Astrocyte (in vitro differentiated cells and primary cell): ENCODE results near the gene ADGRE1. TPM values are rescaled to one million over a fixed set of nuclear protein-coding genes. Genes with fewer than 3 reads are reported as not detected.

ENCODE experiments used
- DNase-seq: peaks from one replicate; pipeline ENCODE4 v3.0.0-alpha.2; 2010; ENCODE audit warnings: low read depth
- FAIRE-seq: peaks from 2 replicates; lab custom pipeline; 2011; peaks lifted over from hg19 to GRCh38; lab: Jason Lieb, UNC
- H2AFZ ChIP-seq: 2 replicates; pipeline ENCODE4 v1.6.0; 2012; ENCODE audit warnings: low read depth, low read length, inconsistent platforms
- H3K27ac ChIP-seq: 2 replicates; pipeline ENCODE4 v1.5.1; 2011; ENCODE audit warnings: low read depth, low read length, inconsistent platforms
- H3K27me3 ChIP-seq: 2 replicates; pipeline ENCODE4 v1.6.0; 2011; ENCODE audit warnings: low read length, inconsistent platforms; ENCODE audit not compliant: insufficient read depth
- H3K36me3 ChIP-seq: 2 replicates; pipeline ENCODE4 v1.5.1; 2011; ENCODE audit warnings: low read length, inconsistent platforms; ENCODE audit not compliant: insufficient read depth
- H3K4me1 ChIP-seq: 2 replicates; pipeline ENCODE4 v1.5.1; 2011; ENCODE audit warnings: low read length, inconsistent platforms; ENCODE audit not compliant: insufficient read depth
- H3K4me2 ChIP-seq: 2 replicates; pipeline ENCODE4 v1.6.0; 2012; ENCODE audit warnings: low read length, inconsistent platforms
- H3K4me3 ChIP-seq: 2 replicates; pipeline ENCODE4 v1.5.1; 2011; ENCODE audit warnings: low read depth, mild to moderate bottlenecking, low read length, inconsistent platforms; ENCODE audit not compliant: insufficient read depth
- H3K79me2 ChIP-seq: 2 replicates; pipeline ENCODE4 v1.6.0; 2012; ENCODE audit warnings: mild to moderate bottlenecking, low read length, inconsistent platforms; ENCODE audit not compliant: insufficient read depth
- H3K9ac ChIP-seq: 2 replicates; pipeline ENCODE4 v1.6.0; 2012; ENCODE audit warnings: mild to moderate bottlenecking, low read length, inconsistent platforms
- H3K9me3 ChIP-seq: 2 replicates; pipeline ENCODE4 v1.5.1; 2012; ENCODE audit warnings: low read depth, mild to moderate bottlenecking, low read length, inconsistent platforms; ENCODE audit not compliant: insufficient read depth
- H4K20me1 ChIP-seq: 2 replicates; pipeline ENCODE4 v1.6.0; 2012; ENCODE audit warnings: low read length, inconsistent platforms; ENCODE audit not compliant: insufficient read depth
- H3K27ac Mint-ChIP-seq: one replicate; pipeline ENCODE4 v1.8.0; 2021; ENCODE audit warnings: mild to moderate bottlenecking, mixed read lengths; ENCODE audit not compliant: unreplicated experiment
- H3K27me3 Mint-ChIP-seq: one replicate; pipeline ENCODE4 v1.8.0; 2021; ENCODE audit warnings: low read depth, mixed read lengths; ENCODE audit not compliant: unreplicated experiment
- H3K36me3 Mint-ChIP-seq: one replicate; pipeline ENCODE4 v1.8.0; 2021; ENCODE audit warnings: low read depth, mixed read lengths; ENCODE audit not compliant: unreplicated experiment
- H3K4me1 Mint-ChIP-seq: one replicate; pipeline ENCODE4 v1.8.0; 2021; ENCODE audit warnings: low read depth, mixed read lengths; ENCODE audit not compliant: unreplicated experiment
- H3K4me3 Mint-ChIP-seq: one replicate; pipeline ENCODE4 v1.8.0; 2021; ENCODE audit warnings: mild to moderate bottlenecking, moderate library complexity, mixed read lengths; ENCODE audit not compliant: unreplicated experiment
- H3K9me3 Mint-ChIP-seq: one replicate; pipeline ENCODE4 v1.8.0; 2021; ENCODE audit warnings: mild to moderate bottlenecking, mixed read lengths; ENCODE audit not compliant: unreplicated experiment
- EZH2 ChIP-seq: IDR thresholded peaks from 2 replicates; pipeline ENCODE4 v1.6.1; 2012; ENCODE audit warnings: mild to moderate bottlenecking, low read length, inconsistent platforms; ENCODE audit not compliant: insufficient read depth
- total RNA-seq: library from RNA; stranded (reverse); gene quantifications from 2 replicates; pipeline ENCODE4 v1.2.1, GENCODE V29; 2021
- TF ChIP-seq, protein P1 (sequence below): IDR thresholded peaks from 2 replicates; pipeline ENCODE4 v1.5.1; 2011; ENCODE audit warnings: low read depth, mild to moderate bottlenecking, inconsistent platforms, low read length, moderate library complexity; ENCODE audit not compliant: insufficient read depth

The ADGRE1 gene
- total RNA-seq, 1 donor from 2014 or later: not detected

DNA sequence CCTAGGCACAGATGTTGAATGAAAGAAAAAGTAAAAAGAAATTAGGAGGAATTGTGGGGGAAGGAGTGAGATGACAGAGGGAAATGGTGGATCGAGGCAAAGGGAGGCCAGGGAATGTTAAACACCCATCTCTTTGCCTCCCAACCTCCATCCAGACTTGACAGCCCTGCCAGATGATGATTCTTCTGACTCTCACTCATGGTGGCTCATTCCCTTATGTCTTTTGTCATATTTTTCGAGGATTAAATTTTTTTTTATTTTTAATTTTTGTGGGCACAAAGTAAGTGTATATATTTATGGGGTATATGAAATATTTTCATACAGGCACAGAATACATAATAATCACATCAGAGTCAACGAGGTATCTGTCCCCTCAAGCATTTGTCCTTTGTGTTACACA is 42.8 kb downstream of the ADGRE1 start:
- Histone ChIP-seq H3K79me2 (no peaks in the 10 kb centered on the region), H3K4me2 (no peak overlapping the region), H3K4me3 (no peak overlapping the region), H3K4me1 (no peaks in the 10 kb centered on the region), H2AFZ (no peak overlapping the region), H3K27ac (no peak overlapping the region), H4K20me1 (no peaks in the 10 kb centered on the region), H3K36me3 (no peaks in the 10 kb centered on the region), H3K9ac (no peak overlapping the region), H3K27me3 (no peaks in the 10 kb centered on the region), H3K9me3 (no peaks in the 10 kb centered on the region)
- H3K4me3 Mint-ChIP-seq: no peak overlapping the region
- no peak for DNase-seq
- TF ChIP-seq, protein P1, sequence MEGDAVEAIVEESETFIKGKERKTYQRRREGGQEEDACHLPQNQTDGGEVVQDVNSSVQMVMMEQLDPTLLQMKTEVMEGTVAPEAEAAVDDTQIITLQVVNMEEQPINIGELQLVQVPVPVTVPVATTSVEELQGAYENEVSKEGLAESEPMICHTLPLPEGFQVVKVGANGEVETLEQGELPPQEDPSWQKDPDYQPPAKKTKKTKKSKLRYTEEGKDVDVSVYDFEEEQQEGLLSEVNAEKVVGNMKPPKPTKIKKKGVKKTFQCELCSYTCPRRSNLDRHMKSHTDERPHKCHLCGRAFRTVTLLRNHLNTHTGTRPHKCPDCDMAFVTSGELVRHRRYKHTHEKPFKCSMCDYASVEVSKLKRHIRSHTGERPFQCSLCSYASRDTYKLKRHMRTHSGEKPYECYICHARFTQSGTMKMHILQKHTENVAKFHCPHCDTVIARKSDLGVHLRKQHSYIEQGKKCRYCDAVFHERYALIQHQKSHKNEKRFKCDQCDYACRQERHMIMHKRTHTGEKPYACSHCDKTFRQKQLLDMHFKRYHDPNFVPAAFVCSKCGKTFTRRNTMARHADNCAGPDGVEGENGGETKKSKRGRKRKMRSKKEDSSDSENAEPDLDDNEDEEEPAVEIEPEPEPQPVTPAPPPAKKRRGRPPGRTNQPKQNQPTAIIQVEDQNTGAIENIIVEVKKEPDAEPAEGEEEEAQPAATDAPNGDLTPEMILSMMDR: no peak
- TF ChIP-seq EZH2: no peak
- no peak for FAIRE-seq
- peaks cover 16% of the 10 kb centered on the region for H3K9me3 Mint-ChIP-seq
- no peaks in the 10 kb centered on the region for H3K36me3 Mint-ChIP-seq
- no peaks in the 10 kb centered on the region for H3K4me1 Mint-ChIP-seq
- no peaks in the 10 kb centered on the region for H3K27me3 Mint-ChIP-seq
- no peak overlapping the region for H3K27ac Mint-ChIP-seq

DNA sequence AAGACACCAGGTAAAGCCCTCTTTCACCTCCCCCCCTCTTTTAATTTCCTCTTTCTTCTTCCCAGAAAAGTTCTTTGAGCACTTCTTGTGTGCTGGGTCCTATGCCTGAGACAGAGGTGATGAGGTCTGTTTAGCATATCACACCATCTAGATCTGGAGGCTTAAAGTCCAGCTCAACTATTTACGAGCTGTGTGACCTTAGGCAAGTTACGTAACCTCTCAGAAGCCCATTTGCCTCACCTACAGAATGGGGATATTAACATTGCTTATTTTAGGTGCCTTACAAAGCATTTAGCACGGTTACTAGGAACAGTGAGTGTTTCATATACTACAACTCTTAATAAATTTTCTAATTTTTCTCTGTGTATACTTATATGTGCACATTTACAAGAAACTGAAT is 47.7 kb downstream of the ADGRE1 start:
- Histone ChIP-seq H3K27me3 (no peaks in the 10 kb centered on the region), H3K9ac (no peak overlapping the region), H3K27ac (no peak overlapping the region), H2AFZ (no peak overlapping the region), H3K36me3 (no peaks in the 10 kb centered on the region), H3K4me1 (no peaks in the 10 kb centered on the region), H3K4me2 (no peak overlapping the region), H4K20me1 (no peaks in the 10 kb centered on the region), H3K9me3 (no peaks in the 10 kb centered on the region), H3K79me2 (no peaks in the 10 kb centered on the region), H3K4me3 (no peak overlapping the region)
- Mint-ChIP-seq H3K9me3 (peaks cover 16% of the 10 kb centered on the region), H3K36me3 (no peaks in the 10 kb centered on the region), H3K27me3 (no peaks in the 10 kb centered on the region), H3K4me3 (no peak overlapping the region), H3K4me1 (no peaks in the 10 kb centered on the region), H3K27ac (no peak overlapping the region)
- DNase-seq (no peak), FAIRE-seq (no peak)
- TF ChIP-seq, protein P1: no peak
- TF ChIP-seq EZH2: no peak

DNA sequence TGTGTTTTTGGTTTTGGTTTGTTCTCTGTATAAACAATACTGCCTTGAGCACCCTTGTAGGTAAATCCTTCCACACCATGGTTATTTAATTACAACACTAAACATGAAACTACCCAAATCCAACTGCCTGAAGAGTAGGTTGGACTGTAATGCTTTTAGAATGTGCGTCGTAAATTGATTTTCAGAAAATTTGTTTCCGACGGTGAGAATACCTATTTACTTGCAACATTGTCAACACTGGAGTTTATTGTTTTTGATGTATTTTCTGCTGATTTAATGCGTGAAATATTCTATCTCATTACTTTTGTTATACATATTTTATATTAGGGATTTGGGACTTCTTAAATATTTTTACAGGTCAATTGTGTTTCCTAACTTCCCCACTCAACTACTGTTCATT is 48.2 kb downstream of the ADGRE1 start:
- no peak for TF ChIP-seq EZH2
- TF ChIP-seq, protein P1: no peak
- H3K9ac ChIP-seq: no peak overlapping the region
- no peaks in the 10 kb centered on the region for H4K20me1 ChIP-seq
- no peaks in the 10 kb centered on the region for H3K9me3 ChIP-seq
- no peak for DNase-seq
- no peaks in the 10 kb centered on the region for H3K4me1 ChIP-seq
- H3K27ac ChIP-seq: no peak overlapping the region
- no peaks in the 10 kb centered on the region for H3K36me3 ChIP-seq
- no peak overlapping the region for H3K27ac Mint-ChIP-seq
- H3K4me3 Mint-ChIP-seq: no peak overlapping the region
- no peaks in the 10 kb centered on the region for H3K4me1 Mint-ChIP-seq
- no peak for FAIRE-seq
- H3K79me2 ChIP-seq: no peaks in the 10 kb centered on the region
- H3K9me3 Mint-ChIP-seq: peaks cover 16% of the 10 kb centered on the region
- no peak overlapping the region for H3K4me3 ChIP-seq
- no peaks in the 10 kb centered on the region for H3K27me3 Mint-ChIP-seq
- H3K36me3 Mint-ChIP-seq: no peaks in the 10 kb centered on the region
- H2AFZ ChIP-seq: no peak overlapping the region
- no peaks in the 10 kb centered on the region for H3K27me3 ChIP-seq
- H3K4me2 ChIP-seq: no peak overlapping the region
